NOMO-1 treated with dmso at 0.1 percent for 144 hours (cell line): ENCODE data around the gene ATP8B2.
"Not testable (repeated sequence)": the region's sequence is repeated elsewhere in the genome, so short reads cannot be mapped to it uniquely, and the experiment has no call there.

Experiments used
- DNase-seq: peaks from one replicate; lab custom pipeline; 2025; ENCODE audit not compliant: unreplicated experiment; lab: John Stamatoyannopoulos, UW

ATP8B2 gene

DNA sequence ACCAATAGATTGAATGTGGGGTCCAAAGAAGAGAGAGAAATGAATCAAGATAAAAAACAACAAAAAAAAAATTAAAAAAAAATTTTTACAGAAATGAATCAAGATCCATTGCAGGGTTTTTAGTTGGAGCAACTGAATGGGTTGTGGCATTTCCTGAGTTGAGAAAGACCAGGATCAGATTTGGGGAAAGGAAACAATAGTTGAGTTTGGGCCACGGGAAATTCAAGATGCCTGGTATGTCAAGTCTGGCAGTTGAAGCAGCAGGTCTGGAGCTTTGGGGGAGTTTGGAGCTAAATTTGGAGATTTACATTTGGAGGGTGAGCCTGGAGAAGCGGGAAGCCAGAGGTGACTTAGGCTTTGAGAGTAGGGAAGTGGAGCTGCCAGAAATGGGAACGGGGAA lies 22.6 kb downstream of the ATP8B2 start:
- DNase-seq, result no peak

DNA sequence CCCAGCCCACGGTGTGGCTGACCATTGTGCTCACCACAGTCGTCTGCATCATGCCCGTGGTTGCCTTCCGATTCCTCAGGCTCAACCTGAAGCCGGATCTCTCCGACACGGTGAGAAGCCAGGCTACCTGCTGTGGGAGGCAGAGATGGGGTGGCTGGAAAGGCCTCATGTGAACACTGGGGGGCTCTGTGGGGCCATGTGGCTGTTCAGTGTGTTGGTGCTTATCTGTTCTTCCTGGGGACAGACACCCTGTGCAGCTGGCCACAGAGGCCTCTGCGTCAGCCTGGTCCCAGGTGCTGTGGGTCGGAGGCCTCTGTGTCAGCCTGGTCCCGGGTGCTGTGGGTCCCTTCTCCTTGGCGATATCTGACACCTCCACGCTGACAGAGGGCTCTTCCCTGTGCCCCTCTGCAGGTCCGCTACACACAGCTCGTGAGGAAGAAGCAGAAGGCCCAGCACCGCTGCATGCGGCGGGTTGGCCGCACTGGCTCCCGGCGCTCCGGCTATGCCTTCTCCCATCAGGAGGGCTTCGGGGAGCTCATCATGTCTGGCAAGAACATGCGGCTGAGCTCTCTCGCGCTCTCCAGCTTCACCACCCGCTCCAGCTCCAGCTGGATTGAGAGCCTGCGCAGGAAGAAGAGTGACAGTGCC lies 23.2 kb downstream of the ATP8B2 start:
- DNase-seq, result no peak

- DNase-seq, result no peak
Observed at GRCh38 chr1:154349121-154349520, 23.8 kb downstream of the ATP8B2 start.

DNA sequence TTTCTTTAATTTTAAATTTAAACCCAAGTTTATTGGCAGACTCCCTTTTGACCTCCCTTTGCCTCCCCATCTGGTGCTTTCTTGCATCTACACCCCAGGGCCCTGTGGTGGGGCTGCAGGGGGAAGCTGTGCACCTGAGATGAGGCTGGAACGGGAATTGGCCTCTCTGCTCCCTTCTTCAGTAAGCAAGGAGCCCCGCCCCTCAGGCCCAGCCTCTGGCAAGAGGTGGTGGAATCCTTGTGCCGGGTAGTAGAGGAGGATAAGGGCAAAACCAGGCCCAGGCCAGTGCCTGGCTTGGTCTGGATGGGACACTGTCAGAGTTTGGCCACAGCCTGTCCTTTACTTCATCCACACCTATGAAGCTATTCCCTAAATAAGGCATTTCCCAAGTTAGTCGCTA lies 25.1 kb downstream of the ATP8B2 start:
- no peak for DNase-seq

DNA sequence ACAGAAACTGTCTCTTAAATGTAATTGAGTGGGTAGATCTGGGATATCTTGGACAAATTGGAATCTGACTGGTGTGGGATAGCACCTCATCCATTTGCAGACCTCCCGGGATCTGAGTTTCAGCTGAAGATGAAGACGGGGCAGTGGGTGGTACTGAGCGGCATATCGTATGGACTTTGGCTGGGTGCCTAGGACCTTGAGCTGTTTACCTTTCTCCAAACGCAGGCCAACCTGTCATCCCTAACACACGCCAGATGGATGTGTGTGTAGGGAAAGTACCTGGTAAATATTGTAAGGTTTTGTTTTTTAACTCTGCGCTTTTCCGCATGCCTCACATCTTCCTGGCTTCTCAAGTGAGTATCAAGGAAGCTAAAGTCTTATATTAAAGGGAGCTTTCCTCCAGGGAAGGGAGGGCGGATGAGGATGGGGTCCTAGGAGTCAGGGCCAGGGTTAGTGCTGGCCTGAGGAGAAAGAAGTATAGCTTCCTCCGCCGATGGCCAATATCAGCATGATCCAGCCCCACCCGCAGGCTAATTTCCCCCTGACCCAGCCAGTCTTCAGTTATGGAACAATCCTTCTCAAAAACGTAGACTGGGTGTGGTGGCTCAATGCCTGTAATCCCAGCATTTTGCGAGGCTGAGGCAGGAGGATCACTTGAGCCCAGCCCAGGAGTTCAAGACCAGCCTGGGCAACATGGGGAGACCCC lies 26.2 kb downstream of the ATP8B2 start:
- no peak for DNase-seq

DNA sequence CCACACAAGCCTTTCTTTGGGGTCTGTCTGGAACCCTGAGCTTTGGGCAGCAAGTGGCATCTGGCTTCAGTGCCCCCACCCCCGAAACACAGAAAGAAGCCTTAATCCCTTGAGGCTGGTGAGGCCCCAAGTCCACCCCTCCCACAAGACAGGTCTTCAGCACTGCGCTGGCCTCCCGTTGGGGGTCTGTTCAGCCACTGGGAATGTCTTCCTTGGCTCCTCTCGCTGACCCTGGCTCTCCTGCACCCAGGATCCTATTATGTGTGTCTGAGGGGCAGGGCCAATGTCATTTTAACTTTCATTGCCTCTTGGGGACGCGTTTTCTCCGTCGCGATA lies 26.9 kb downstream of the ATP8B2 start:
- DNase-seq, result no peak

DNA sequence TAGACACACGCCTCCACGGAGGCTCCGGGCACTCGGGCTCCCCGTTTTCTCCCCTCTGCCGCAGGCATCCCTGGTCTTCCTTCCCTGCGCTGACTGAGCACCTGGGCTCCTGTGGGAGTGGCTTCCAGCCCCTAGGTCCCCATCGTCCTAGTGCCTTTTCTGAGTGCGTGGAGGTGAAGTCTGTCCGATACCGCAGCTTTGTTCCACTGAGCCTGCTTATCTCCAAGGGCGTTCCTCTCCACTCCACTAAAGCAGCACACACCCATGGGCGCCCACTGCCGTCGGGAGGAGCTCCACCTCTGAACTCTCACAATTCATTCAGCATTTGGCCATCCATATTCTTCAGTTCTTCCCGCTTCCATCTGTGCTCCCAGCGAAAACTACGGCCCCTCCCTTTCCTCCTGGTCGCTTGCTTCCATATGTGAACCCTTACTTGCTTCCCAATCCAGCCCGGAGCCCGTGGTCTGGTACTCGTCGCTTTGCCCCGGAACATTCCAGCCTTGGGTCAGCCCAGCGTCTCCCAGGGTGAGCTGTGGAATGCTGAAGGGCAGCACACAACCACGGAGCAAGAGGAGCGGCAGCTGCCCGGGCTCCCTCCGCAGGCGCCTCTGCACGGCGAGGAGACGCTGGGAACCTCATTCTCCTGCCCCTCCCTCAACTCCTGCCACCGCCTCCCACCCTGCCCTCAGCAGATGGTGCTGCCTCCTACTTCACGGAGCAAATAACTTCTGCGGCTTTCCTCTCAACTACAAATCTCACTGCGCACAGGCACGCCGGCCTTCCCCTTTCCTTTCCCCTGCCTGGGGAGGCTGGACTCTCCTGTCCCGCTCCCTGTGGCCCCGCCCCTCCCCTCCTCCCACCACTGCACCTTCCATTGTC lies 27.5 kb downstream of the ATP8B2 start:
- DNase-seq, result peak; percentile 18

GRCh38 chr1:154353460-154353904 lies 28.2 kb downstream of the ATP8B2 start:
- peak; percentile 34 for DNase-seq

DNA sequence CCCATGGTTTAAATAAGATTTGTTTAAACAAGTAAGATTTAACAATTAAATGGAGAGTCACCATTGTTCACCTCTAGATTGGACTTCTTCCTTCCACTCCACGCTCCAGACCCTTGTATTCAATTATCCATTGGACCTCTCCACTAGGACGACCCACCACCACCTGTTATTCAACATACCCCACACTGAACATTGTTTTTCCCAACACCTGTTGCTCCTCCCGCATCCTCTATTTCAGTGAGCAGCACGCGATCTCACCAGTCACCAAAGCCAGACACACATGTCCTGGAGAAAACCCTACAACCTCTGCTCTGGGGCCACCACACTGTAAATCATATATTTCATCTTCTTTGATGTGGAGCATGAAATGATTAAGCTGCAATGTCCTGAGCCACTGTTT lies 28.6 kb downstream of the ATP8B2 start:
- DNase-seq, result no peak

DNA sequence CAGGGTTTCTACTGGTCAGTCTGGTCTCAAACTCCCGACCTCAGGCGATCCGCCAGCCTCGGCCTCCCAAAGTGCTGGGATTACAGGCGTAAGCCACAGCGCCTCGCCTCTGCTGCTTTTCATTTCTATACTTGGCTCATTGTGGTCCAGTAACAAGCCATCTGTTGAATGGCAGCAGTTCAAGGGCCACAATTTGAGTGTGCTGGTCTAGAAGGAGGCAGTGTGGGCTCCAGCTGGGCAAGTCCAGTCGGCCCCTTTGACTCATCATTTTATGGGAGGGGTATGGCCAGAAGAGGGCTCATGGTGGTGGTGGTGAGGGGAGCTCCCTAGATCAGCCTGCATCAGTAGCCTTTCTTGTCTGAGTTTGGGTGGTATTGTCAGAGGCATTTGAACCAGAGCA lies 33.2 kb downstream of the ATP8B2 start:
- no peak for DNase-seq

DNA sequence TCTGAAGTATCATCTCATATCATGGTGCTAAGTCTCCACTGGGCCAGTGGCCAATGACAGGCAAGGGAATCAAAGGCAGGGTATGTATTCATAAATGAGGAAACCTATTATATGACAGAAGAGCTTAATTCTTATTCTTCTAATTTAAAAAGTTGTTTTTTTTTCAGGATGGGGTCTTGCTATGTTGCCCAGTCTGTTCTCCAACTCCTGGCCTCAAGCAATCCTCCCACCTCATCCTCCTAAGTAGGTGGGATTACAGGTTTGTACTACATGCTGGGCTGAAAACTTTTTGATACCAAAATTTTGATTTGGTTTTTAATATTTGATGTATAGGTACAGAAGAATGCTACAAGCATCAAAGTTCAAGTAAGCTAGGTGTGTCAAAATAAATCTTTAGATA lies 35.0 kb downstream of the ATP8B2 start:
- no peak for DNase-seq

GRCh38 chr1:154360881-154361280 lies 35.6 kb downstream of the ATP8B2 start:
- DNase-seq, result not testable (repeated sequence)

DNA sequence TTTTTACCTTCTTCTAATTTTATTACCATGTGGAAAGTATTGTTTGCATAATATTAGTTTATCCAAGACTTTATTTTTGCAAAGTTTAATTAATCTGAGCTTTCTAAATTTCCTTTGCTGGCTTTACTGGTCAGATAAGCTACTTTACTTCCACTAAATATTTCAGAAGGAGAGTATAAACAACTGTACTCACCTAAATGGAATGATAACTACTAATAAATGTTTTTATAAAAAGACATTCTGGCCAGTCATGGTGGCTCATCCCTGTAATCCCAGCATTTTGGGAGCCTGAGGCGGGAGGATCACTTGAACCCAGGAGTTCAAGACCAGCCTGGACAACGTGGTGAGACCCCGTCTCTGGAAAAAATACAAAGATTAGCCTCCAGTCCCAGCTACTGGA lies 36.0 kb downstream of the ATP8B2 start:
- DNase-seq, result no peak

- DNase-seq, result no peak
Observed at GRCh38 chr1:154371436-154371835, 46.1 kb downstream of the ATP8B2 start.

DNA sequence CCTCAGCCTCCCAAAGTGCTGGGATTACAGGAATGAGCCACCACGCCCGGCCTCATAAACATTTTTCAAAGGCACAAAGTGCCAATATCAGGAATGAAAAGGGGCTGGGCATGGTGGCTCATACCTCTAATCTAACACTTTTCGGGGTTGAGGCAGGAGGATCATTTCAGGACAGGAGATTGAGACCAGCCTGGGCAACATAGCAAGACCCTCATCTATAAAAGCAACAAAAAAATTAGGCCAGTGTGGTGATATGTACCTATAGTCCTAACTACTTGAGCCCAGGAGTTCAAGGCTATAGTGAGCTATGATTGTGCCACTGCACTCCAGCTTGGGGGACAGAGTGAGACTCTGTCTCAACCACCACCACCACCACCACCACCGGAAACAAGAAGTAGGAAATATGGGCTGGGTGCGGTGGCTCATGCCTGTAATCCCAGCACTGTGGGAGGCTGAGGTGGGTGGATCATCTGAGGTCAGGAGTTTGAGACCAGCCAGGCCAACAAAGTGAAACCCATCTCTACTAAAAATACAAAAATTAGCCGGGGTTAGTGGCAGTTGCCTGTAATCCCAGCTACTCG lies 48.5 kb downstream of the ATP8B2 start:
- not testable (repeated sequence) for DNase-seq

DNA sequence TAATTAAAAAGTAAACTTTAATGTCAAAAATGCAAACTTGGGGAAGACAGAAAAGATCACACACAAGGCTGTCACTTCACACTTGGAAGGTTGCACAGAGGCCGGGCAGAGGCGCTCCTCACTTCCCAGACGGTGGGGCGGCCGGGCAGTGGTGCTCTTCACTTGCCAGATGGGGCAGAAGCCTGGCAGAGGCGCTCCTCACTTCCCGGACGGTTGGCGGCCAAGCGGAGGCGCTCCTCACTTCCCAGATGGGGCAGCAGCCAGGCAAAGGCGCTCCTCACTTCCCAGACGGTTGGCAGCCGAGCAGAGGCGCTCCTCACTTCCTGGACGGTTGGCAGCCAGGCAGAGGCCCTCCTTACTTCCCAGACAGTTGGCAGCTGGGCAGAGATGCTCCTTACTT lies 54.0 kb downstream of the ATP8B2 start:
- no peak for DNase-seq

DNA sequence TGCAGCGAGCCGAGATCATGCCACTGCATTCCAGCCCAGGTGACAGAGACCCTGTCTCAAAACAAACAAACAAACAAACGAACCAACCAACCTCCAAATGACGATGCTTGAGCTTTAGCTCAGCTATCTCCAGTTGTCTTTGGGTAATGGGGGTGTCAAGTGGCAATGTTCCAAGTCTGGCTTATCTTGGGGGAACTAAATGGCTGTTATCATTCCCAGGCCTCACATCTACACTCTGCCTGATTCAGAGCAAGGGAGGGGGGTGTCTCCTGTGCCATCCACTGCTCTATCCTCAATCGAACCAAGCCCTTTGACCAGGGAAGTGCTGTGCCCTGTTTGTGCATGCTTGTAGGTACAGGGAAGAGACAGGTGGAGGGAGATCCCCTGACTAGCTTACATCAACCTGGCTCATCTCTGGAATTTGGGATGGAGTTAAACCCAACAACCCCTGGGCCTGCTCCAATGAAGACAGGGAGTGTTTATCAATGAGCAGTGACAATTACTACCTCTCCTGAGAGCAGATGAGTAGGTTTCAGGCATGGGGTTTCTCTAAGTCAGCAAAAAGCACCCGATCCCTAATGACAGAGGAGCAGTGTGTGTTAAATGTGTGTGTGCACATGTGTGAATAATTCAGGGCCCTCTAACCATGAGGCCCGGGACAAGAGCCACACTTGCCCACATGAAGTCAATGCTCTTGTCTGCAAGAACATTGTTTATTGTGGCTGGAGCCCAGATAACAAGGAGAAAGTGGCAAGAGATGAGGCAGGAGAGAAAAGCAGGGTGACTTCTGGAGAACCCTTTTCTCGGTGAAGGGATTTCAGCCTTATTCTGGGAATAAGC lies 59.5 kb downstream of the ATP8B2 start:
- no peak for DNase-seq

DNA sequence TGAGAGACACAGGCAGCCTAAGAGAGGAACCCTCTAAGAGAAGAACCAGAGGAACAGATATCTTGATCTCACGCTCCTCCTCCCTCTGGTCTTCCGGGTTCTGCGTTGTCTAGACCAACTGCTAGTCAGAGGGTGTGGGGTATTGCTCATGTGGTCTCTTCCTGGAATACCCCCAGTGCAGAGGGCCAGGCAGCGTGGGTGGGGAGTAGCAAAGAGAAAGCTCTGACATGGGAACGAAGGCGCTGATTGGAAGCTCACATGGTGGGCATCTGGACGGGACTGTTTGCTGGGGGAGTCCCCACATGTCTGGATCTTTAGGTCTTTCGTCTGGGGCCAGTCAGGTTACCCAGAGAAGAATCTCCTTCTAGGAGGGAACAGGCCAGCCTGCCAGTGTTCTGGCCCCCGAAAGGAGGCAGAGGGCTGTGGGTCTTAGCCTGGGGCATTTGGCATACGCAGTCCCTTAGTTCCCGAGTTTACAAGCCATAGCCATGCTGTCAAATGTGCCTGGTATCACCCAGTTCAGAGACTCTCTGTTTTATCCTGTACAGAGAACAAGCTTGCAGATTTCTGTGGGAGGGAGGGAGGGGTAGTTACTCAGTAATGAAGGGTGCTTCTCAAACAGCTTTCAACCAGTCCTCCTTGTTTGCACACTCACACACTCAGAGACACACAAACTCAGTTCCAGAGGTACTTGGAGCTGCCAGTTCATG lies 61.5 kb downstream of the ATP8B2 start:
- DNase-seq, result peak; percentile 22

- no peak for DNase-seq
Observed at GRCh38 chr1:154391086-154391770, 65.9 kb downstream of the ATP8B2 start.
